AG04450 (cell line): ENCODE results near the gene ANKHD1. TPM values are rescaled to one million over a fixed set of nuclear protein-coding genes. Genes with fewer than 3 reads are reported as not detected.

Experiments
- CTCF ChIA-PET: fragments of 300-600, 350-600 bp; formaldehyde crosslinking; extraction: SDS; loops from one replicate; lab custom pipeline; 2022; ENCODE audit warnings: antibody characterized with exemption, inconsistent platforms; lab: Charles Lee
- POLR2A ChIA-PET: fragments of 350-600 bp; formaldehyde crosslinking; extraction: SDS; loops from one replicate; lab custom pipeline; 2021; ENCODE audit warnings: antibody characterized with exemption, inconsistent platforms; lab: Yijun Ruan, JAX
- DNase-seq: peaks from one replicate; pipeline ENCODE4 v3.0.0-alpha.2; 2011; ENCODE audit warnings: low read depth, low spot score
- H3K27ac ChIP-seq: one replicate; pipeline ENCODE4 v1.5.1; 2012; ENCODE audit warnings: low read depth, low read length, control low read depth
- H3K27me3 ChIP-seq: one replicate; pipeline ENCODE4 v1.6.0; 2012; ENCODE audit warnings: low read length; ENCODE audit not compliant: control insufficient read depth, insufficient read depth
- H3K4me3 ChIP-seq: 2 replicates; pipeline ENCODE4 v1.5.1; 2011; ENCODE audit warnings: mild to moderate bottlenecking, low read depth, low read length, control low read depth
- H3K9me3 ChIP-seq: 2 replicates; pipeline ENCODE4 v1.5.1; 2012; ENCODE audit warnings: low read length; ENCODE audit not compliant: control insufficient read depth, insufficient read depth
- CTCF ChIP-seq: IDR thresholded peaks from 2 replicates; pipeline ENCODE4 v1.5.1; 2011; ENCODE audit warnings: low read depth, low read length, control low read depth, inconsistent platforms
- polyA plus RNA-seq: library from polyadenylated mRNA; depleted of rRNA; stranded (reverse); fragments of >200 nt; gene quantifications from 2 replicates; pipeline ENCODE4 v1.2.3, GENCODE V29; 2011

Gene ANKHD1
- polyA plus RNA-seq, 1 experiment: 56.6 TPM

- CTCF ChIA-PET: interaction anchor here (0.6 to 2.5 kb wide), 15 partner anchors 9 to 959 kb away, joined by 3 to 19 read pairs (median 3); partner anchors contain the start of genes CD14, IK, NDUFA2 and SRA1
- TF ChIP-seq CTCF: no peak
- POLR2A ChIA-PET: interaction anchor here (0.6 to 3.6 kb wide), 10 partner anchors 9 to 118 kb away, joined by 3 to 42 read pairs (median 6); partner anchors contain the start of genes APBB3, IK, NDUFA2 and SRA1
- H3K27ac ChIP-seq: peak overlapping the region; percentile 93
- no peaks in the 10 kb centered on the region for H3K9me3 ChIP-seq
- DNase-seq: no peak
- peak overlapping the region; percentile 7; the same call in 1 of the 2 replicates for H3K4me3 ChIP-seq
- H3K27me3 ChIP-seq: no peaks in the 10 kb centered on the region
Observed at GRCh38 chr5:140546851-140547507, 145.3 kb downstream of the ANKHD1 start.

GRCh38 chr5:140547508-140548299 lies 146.1 kb downstream of the ANKHD1 start, which contains the start of gene EIF4EBP3:
EIF4EBP3 (plus strand) TSS chr5:140547662; CDS start chr5:140547738, 76 bp downstream.
- TF ChIP-seq CTCF: peak; percentile 63
- Histone ChIP-seq H3K27me3 (no peaks in the 10 kb centered on the region), H3K4me3 (peak within 1 kb of the TSS; percentile 49), H3K9me3 (no peaks in the 10 kb centered on the region), H3K27ac (peak within 1 kb of the TSS; percentile 93)
- DNase-seq: peak; percentile 90
- CTCF ChIA-PET: interaction anchor here (0.6 to 2.5 kb wide), 19 partner anchors 9 to 958 kb away, joined by 3 to 19 read pairs (median 3); partner anchors contain the start of genes CD14, IK, NDUFA2 and SRA1
- POLR2A ChIA-PET: interaction anchor here (0.6 to 3.6 kb wide), 13 partner anchors 9 to 117 kb away, joined by 3 to 42 read pairs (median 4); partner anchors contain the start of genes APBB3, IK, NDUFA2 and SRA1

GRCh38 chr5:140548300-140548688 lies 146.7 kb downstream of the ANKHD1 start:
- POLR2A ChIA-PET: interaction anchor here (0.5 to 3.6 kb wide), 8 partner anchors 9 to 127 kb away, joined by 3 to 42 read pairs (median 4); partner anchors contain the start of genes IK, NDUFA2 and SRA1
- H3K9me3 ChIP-seq: no peaks in the 10 kb centered on the region
- no peaks in the 10 kb centered on the region for H3K27me3 ChIP-seq
- peak overlapping the region; percentile 49; the same call in 1 of the 2 replicates for H3K4me3 ChIP-seq
- peak overlapping the region; percentile 93 for H3K27ac ChIP-seq
- no peak for DNase-seq
- CTCF ChIA-PET: interaction anchor here (0.9 to 2.5 kb wide), 8 partner anchors 9 to 176 kb away, joined by 3 to 19 read pairs (median 8); partner anchors contain the start of genes IK, NDUFA2, SRA1 and TMCO6
- TF ChIP-seq CTCF: no peak

GRCh38 chr5:140548791-140549190 lies 147.2 kb downstream of the ANKHD1 start:
- ChIA-PET CTCF (interaction anchor here (1.0 to 2.5 kb wide), 4 partner anchors 86 to 142 kb away, joined by 3 to 19 read pairs (median 14); partner anchors contain the start of genes IK, NDUFA2 and TMCO6), POLR2A (interaction anchor here (0.5 to 3.6 kb wide), 3 partner anchors 8 to 127 kb away, joined by 5 to 42 read pairs (median 10); partner anchors contain the start of gene SRA1)
- peak overlapping the region; percentile 93 for H3K27ac ChIP-seq
- no peak overlapping the region for H3K4me3 ChIP-seq
- H3K27me3 ChIP-seq: no peaks in the 10 kb centered on the region
- no peak for DNase-seq
- TF ChIP-seq CTCF: no peak
- no peaks in the 10 kb centered on the region for H3K9me3 ChIP-seq
